Ovary (tissue), 3 donors: Measurements from ENCODE around the gene PLCB4.

Experiments used
- EP300 ChIP-seq: sonication (generic); formaldehyde crosslinking; IDR thresholded peaks from one replicate; pipeline ENCODE4 v1.6.1; 2017; ENCODE audit warnings: antibody characterized with exemption
- POLR2A ChIP-seq: fragments of 450-650 bp; IDR thresholded peaks from one replicate; pipeline ENCODE4 v1.6.1; 2017; ENCODE audit warnings: antibody characterized with exemption, mild to moderate bottlenecking, moderate library complexity
- TF ChIP-seq, protein P1 (sequence below), 3 donors: fragments of 450-650 bp in 2 of 3; fragments of 200-600 bp in 1 of 3; IDR thresholded peaks; one replicate each; pipeline versions ENCODE4 v1.5.1 to v1.8.0; 2016 to 2022; ENCODE audit warnings: antibody characterized with exemption in 3 of 3, mild to moderate bottlenecking in 1 of 3
- donor health status: DM: no; HTN: no; CAD: no.

DNA sequence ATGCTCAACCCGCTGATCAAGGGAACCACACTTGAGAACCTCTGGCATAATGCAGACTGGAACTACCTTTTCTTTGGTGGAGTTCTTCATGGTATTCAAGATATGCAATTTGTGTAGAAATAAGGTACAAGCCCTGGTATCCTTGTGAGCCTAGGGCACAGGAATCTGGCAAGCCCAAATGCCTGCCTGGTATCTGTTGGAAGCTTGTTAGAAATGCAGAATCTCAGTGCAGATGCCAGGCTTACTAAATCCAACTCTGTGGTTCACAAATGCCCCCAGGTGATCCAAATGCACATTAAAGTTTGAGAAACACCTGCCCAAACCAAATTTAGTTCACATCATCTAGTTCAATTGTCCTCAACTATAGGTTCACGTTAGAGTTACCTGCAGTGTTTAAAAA lies 285.7 kb downstream of the PLCB4 start:
- TF ChIP-seq, protein P1, sequence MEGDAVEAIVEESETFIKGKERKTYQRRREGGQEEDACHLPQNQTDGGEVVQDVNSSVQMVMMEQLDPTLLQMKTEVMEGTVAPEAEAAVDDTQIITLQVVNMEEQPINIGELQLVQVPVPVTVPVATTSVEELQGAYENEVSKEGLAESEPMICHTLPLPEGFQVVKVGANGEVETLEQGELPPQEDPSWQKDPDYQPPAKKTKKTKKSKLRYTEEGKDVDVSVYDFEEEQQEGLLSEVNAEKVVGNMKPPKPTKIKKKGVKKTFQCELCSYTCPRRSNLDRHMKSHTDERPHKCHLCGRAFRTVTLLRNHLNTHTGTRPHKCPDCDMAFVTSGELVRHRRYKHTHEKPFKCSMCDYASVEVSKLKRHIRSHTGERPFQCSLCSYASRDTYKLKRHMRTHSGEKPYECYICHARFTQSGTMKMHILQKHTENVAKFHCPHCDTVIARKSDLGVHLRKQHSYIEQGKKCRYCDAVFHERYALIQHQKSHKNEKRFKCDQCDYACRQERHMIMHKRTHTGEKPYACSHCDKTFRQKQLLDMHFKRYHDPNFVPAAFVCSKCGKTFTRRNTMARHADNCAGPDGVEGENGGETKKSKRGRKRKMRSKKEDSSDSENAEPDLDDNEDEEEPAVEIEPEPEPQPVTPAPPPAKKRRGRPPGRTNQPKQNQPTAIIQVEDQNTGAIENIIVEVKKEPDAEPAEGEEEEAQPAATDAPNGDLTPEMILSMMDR (IDR thresholded peaks at IDR 0.05), result no peak
- TF ChIP-seq EP300, result no peak
- TF ChIP-seq POLR2A, result no peak
